ENCODE measurements around the gene MADD.

MADD gene

DNA sequence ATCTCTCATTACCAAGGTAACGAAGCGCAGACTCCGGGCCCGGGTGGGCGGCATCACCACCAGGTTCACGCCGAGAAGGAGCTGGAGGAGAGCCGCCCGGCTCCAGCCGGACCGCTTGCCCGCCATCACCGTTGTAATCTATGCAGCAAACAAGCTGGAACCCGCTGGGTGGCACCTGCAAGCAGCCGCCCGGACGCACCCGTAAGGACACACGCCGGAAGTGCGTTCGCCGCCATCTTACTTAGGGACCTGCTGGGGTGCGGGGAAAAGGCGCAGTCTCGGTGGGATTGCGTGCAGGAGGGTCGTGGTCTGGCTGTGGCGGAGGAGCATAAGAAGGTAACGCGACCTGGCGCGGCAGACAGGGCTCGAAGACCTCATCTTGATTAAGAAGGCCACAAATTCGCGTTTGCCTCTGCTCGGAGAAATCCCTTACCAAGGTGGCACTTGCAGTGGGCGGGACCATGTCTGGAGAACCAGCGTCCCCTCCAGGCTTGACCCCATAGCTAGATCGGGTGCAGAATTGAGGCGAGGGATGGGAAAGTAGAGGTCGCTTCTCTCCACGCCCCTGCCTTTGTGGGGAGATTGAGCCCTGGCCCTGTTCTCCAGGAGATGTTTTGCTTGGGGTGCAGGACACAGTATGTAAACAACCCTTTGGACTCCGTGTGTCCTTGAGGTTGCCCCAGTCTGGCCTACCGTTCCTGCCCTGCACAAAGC is 21.1 kb upstream of the MADD start, which contains the start of gene ACP2:
Gene ACP2, minus strand, starts transcription at position 151 of the 714 bp plus-strand sequence. Its CDS starts 25 bp downstream, at position 126.
- DNase-seq (ENCODE audit: low read depth): peak; percentile 84
- TF ChIP-seq, protein P1, sequence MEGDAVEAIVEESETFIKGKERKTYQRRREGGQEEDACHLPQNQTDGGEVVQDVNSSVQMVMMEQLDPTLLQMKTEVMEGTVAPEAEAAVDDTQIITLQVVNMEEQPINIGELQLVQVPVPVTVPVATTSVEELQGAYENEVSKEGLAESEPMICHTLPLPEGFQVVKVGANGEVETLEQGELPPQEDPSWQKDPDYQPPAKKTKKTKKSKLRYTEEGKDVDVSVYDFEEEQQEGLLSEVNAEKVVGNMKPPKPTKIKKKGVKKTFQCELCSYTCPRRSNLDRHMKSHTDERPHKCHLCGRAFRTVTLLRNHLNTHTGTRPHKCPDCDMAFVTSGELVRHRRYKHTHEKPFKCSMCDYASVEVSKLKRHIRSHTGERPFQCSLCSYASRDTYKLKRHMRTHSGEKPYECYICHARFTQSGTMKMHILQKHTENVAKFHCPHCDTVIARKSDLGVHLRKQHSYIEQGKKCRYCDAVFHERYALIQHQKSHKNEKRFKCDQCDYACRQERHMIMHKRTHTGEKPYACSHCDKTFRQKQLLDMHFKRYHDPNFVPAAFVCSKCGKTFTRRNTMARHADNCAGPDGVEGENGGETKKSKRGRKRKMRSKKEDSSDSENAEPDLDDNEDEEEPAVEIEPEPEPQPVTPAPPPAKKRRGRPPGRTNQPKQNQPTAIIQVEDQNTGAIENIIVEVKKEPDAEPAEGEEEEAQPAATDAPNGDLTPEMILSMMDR (conservative IDR thresholded peaks at IDR 0.05; ENCODE audit: control insufficient read depth, insufficient read depth, low read depth, low read length): peak; percentile 29
- H3K4me3 ChIP-seq (ENCODE audit: control insufficient read depth, low read depth, low read length): peak within 1 kb of the TSS; percentile 97

- TF ChIP-seq, protein P1 (conservative IDR thresholded peaks at IDR 0.05; ENCODE audit: control insufficient read depth, insufficient read depth, low read depth, low read length): no peak
- peak overlapping the region; percentile 97 for H3K4me3 ChIP-seq (ENCODE audit: control insufficient read depth, low read depth, low read length)
- peak; percentile 14 for DNase-seq (ENCODE audit: low read depth)
Observed at GRCh38 chr11:47249378-47249715, 20.6 kb upstream of the MADD start.

DNA sequence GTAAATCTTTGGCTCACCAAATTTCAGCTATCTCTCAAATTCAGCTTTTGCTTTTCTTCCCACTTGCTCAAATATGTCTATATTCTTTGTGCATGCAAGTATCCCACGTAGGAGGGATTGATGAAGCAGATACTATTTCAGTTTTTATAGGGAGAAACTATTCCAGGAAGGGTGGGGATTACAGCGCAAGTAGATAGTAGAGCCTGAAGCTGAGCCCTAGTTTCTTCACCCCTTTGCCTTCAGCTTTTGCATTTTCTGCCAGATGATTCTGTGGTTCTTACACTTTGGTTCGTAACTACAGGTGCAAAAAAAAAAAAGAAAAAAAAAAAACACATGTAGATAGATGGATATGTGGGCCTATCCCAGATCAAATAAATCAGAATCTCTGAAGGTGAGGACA is 18.2 kb upstream of the MADD start:
- TF ChIP-seq, protein P1 (conservative IDR thresholded peaks at IDR 0.05; ENCODE audit: control insufficient read depth, insufficient read depth, low read depth, low read length): no peak
- no peak overlapping the region for H3K4me3 ChIP-seq (ENCODE audit: control insufficient read depth, low read depth, low read length)
- no peak for DNase-seq (ENCODE audit: low read depth)

DNA sequence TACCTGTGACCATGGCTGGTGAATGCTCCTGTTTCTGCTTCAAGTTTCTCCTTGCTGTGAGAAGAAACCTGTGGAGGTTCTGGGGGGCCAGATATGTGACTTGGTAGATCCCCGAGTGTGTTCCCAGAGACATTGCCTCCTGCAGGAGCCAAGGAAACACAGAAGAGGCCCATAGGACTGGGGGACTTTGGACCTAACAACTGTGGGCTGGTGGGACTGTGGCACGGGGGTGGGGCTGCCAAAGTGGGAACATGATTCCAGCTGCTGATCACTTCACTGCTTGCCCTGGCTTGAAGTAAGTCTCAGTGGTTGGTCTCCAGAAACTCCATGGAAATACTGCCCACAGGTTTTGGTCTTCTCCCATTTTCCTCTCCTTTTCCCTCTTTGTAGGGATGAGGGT is 16.3 kb upstream of the MADD start:
- TF ChIP-seq, protein P1 (conservative IDR thresholded peaks at IDR 0.05; ENCODE audit: control insufficient read depth, insufficient read depth, low read depth, low read length): no peak
- DNase-seq (ENCODE audit: low read depth): no peak
- no peak overlapping the region for H3K4me3 ChIP-seq (ENCODE audit: control insufficient read depth, low read depth, low read length)

DNA sequence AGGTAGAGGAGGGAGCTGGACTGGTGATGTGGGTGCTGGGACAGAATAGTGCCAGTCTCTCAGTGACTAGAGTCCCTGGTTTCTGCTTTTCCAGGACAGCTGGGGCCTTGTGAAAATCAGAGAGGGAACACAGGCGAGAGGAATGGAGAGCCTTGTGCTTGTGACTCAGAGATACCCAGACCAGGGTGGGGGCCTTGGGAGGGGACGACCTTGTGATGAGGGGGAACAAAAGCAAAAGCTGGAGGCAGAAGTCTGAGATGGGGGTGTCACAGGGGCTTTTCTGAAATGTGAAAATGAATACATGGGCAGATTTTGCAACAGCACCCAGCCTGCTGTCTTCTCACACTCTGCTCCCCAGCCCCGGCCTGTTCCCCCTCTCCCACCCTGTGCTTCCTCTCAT is 15.5 kb upstream of the MADD start:
- TF ChIP-seq, protein P1 (conservative IDR thresholded peaks at IDR 0.05; ENCODE audit: control insufficient read depth, insufficient read depth, low read depth, low read length): no peak
- no peak overlapping the region for H3K4me3 ChIP-seq (ENCODE audit: control insufficient read depth, low read depth, low read length)

DNA sequence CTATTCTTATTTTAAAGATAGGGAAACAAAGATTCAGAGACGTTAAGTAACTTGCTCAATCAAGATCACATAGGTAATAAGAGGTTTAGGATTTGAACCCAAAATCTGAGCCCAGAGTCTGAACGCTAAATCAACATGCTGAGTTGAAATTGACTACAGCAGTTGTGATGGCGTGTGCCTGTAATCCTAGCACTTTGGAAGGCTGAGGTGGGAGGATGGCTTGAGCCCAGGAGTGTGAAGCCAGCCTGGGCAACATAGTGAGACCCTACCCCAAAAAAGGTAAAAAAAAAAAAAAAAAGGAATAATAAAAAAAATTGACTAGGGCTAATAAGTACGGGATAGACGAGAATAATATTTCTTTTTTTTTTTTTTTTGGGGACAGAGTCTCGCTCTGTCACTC is 13.6 kb upstream of the MADD start:
- no peak overlapping the region for H3K4me3 ChIP-seq (ENCODE audit: control insufficient read depth, low read depth, low read length)
- DNase-seq (ENCODE audit: low read depth): no peak
- TF ChIP-seq, protein P1 (conservative IDR thresholded peaks at IDR 0.05; ENCODE audit: control insufficient read depth, insufficient read depth, low read depth, low read length): no peak

More for the DNA sequence above, 15.5 kb upstream of the MADD start:
- DNase-seq (ENCODE audit: low read depth): peak; percentile 48
